Endothelial cell of umbilical vein (primary cell): ENCODE results near the gene OXA1L. TPM values are rescaled to one million over a fixed set of nuclear protein-coding genes. Genes with fewer than 3 reads are reported as not detected.
"Not testable (repeated sequence)": the region's sequence is repeated elsewhere in the genome, so short reads cannot be mapped to it uniquely, and the experiment has no call there.

ENCODE experiments used
- BruUV-seq: library from RNA; stranded (reverse); fragments of 400-500 nt; replicated peaks from 2 replicates; lab custom pipeline; 2021; lab: Mats Ljungman, UMichigan
- CTCF ChIA-PET: fragments of 300-600, 350-600 bp; sonication (Branson Sonifier 250); formaldehyde crosslinking; loops from one replicate; lab custom pipeline; 2021; ENCODE audit warnings: antibody characterized with exemption, inconsistent platforms; lab: Charles Lee
- POLR2A ChIA-PET: fragments of 300-600, 350-600 bp; sonication (Branson Sonifier 250); formaldehyde crosslinking; loops from one replicate; lab custom pipeline; 2021; ENCODE audit warnings: antibody characterized with exemption, inconsistent platforms; lab: Charles Lee
- DNase-seq: peaks from one replicate; pipeline ENCODE4 v3.0.0-alpha.2; 2011; ENCODE audit warnings: low read depth, low spot score
- FAIRE-seq: peaks from 2 replicates; lab custom pipeline; 2011; peaks lifted over from hg19 to GRCh38; lab: Jason Lieb, UNC
- H2AFZ ChIP-seq: 2 replicates; pipeline ENCODE4 v1.6.0; 2012; ENCODE audit warnings: low read depth, low read length, control low read depth, inconsistent platforms
- H3K27ac ChIP-seq: 2 replicates; pipeline ENCODE4 v1.5.1; 2011; ENCODE audit warnings: low read depth, mild to moderate bottlenecking, control low read depth, low read length, moderate library complexity; ENCODE audit not compliant: insufficient read depth
- H3K27me3 ChIP-seq, 2 experiments: 2 replicates each; pipeline versions ENCODE4 v1.6.0 to v1.6.1; 2011; ENCODE audit warnings: low read length in 2 of 2, mixed read lengths in 1 of 2; ENCODE audit not compliant: control insufficient read depth in 2 of 2, insufficient read depth in 2 of 2
- H3K36me3 ChIP-seq, 2 experiments: 2 replicates in 1 of 2; 3 replicates in 1 of 2; pipeline ENCODE4 v1.5.1; 2011; ENCODE audit warnings: low read length in 2 of 2, mild to moderate bottlenecking in 1 of 2, moderate library complexity in 1 of 2; ENCODE audit not compliant: control insufficient read depth in 2 of 2, insufficient read depth in 2 of 2; ENCODE audit errors: extremely low read depth in 1 of 2
- H3K4me1 ChIP-seq: 3 replicates; pipeline ENCODE4 v1.5.1; 2011; ENCODE audit warnings: mild to moderate bottlenecking, low read length; ENCODE audit not compliant: control insufficient read depth, insufficient read depth; ENCODE audit errors: extremely low read depth
- H3K4me2 ChIP-seq: 2 replicates; pipeline ENCODE4 v1.6.1; 2011; ENCODE audit warnings: low read length, control low read depth, mixed read lengths; ENCODE audit not compliant: insufficient read depth
- H3K4me3 ChIP-seq, 3 experiments: fragments of 200-600 bp in 1 of 3; sonication (generic), shearing (Covaris generic) in 1 of 3; replicated peaks in 1 of 3; 2 replicates each; pipeline ENCODE4 v1.5.1; 2011 to 2016; ENCODE audit warnings: control low read depth in 3 of 3, low read length in 3 of 3, mild to moderate bottlenecking in 2 of 3, inconsistent platforms in 1 of 3, low read depth in 1 of 3, moderate library complexity in 1 of 3; ENCODE audit not compliant: insufficient read depth in 1 of 3
- H3K79me2 ChIP-seq: 2 replicates; pipeline ENCODE4 v1.6.0; 2012; ENCODE audit warnings: low read length, inconsistent platforms; ENCODE audit not compliant: control insufficient read depth, insufficient read depth
- H3K9ac ChIP-seq: replicated peaks from 2 replicates; pipeline ENCODE3; 2011; ENCODE audit warnings: low read length, control low read depth; ENCODE audit not compliant: insufficient read depth; ENCODE audit errors: extremely low read depth
- H3K9me1 ChIP-seq: replicated peaks from 3 replicates; pipeline ENCODE4 v1.6.0; 2011; ENCODE audit warnings: mild to moderate bottlenecking, low read length; ENCODE audit not compliant: control insufficient read depth, insufficient read depth; ENCODE audit errors: extremely low read depth
- H3K9me3 ChIP-seq: replicated peaks from 2 replicates; pipeline ENCODE4 v1.5.1; 2012; ENCODE audit warnings: low read length, inconsistent platforms; ENCODE audit not compliant: control insufficient read depth, insufficient read depth
- H4K20me1 ChIP-seq: replicated peaks from 2 replicates; pipeline ENCODE3; 2011; ENCODE audit warnings: mild to moderate bottlenecking, low read length; ENCODE audit not compliant: control insufficient read depth, insufficient read depth; ENCODE audit errors: extremely low read depth
- CTCF ChIP-seq, 2 donors: IDR thresholded peaks; 1 replicate in 1 of 2; 2 replicates in 1 of 2; pipeline ENCODE4 v1.5.1; 2011; ENCODE audit warnings: low read length in 2 of 2, mild to moderate bottlenecking in 2 of 2, moderate library complexity in 2 of 2, control low read depth in 1 of 2, inconsistent platforms in 1 of 2, low read depth in 1 of 2; ENCODE audit not compliant: insufficient read depth in 1 of 2; ENCODE audit errors: extremely low read depth in 1 of 2
- EZH2 ChIP-seq: IDR thresholded peaks from 2 replicates; pipeline ENCODE4 v1.6.1; 2012; ENCODE audit warnings: borderline replicate concordance, low read depth, mild to moderate bottlenecking, moderate library complexity, low read length, inconsistent platforms; ENCODE audit not compliant: severe bottlenecking
- FOS ChIP-seq: IDR thresholded peaks from 2 replicates; pipeline ENCODE4 v1.6.1; 2011; ENCODE audit warnings: mild to moderate bottlenecking, low read length, moderate library complexity, borderline replicate concordance; ENCODE audit not compliant: insufficient read depth
- GATA2 ChIP-seq: IDR thresholded peaks from 2 replicates; pipeline ENCODE4 v1.7.0; 2011; ENCODE audit warnings: low read depth, mild to moderate bottlenecking, moderate library complexity, mixed read lengths, low read length; ENCODE audit not compliant: insufficient read length, insufficient read depth
- JUN ChIP-seq: IDR thresholded peaks from 2 replicates; pipeline ENCODE4 v1.6.1; 2011; ENCODE audit warnings: borderline replicate concordance, low read depth; ENCODE audit not compliant: insufficient read length, insufficient read depth
- MAX ChIP-seq: IDR thresholded peaks from 2 replicates; pipeline ENCODE4 v1.6.1; 2011; ENCODE audit not compliant: insufficient read depth, insufficient read length
- MYC ChIP-seq: IDR thresholded peaks from one replicate; pipeline ENCODE4 v1.6.1; 2011; ENCODE audit warnings: mild to moderate bottlenecking, low read depth, low read length
- POLR2A ChIP-seq: IDR thresholded peaks from 2 replicates; pipeline ENCODE4 v1.6.1; 2012; ENCODE audit warnings: low read depth, mild to moderate bottlenecking, control low read depth, low read length
- POLR2AphosphoS5 ChIP-seq: IDR thresholded peaks from 2 replicates; pipeline ENCODE4 v1.6.1; 2012; ENCODE audit warnings: low read depth, mild to moderate bottlenecking, control low read depth, low read length, moderate library complexity; ENCODE audit not compliant: insufficient read depth
- dilution Hi-C: fragments of 300-500 bp; cut with MboI; formaldehyde crosslinking; loops from one replicate; pipeline ENCODE4 v1.15.0; 2019; ENCODE audit warnings: low sequenced_read_pairs; ENCODE audit not compliant: extremely low pct_ligation_motif_present
- intact Hi-C: fragments of 100-400 bp; cut with micrococcal nuclease; formaldehyde crosslinking; loops from one replicate; pipeline ENCODE4 v1.10.0; 2022
- polyA plus RNA-seq, 4 experiments: library from polyadenylated mRNA; depleted of rRNA in 3 of 4; stranded (reverse) in 3 of 4; unstranded in 1 of 4; fragments of >200 nt; gene quantifications; 2 replicates each; pipeline versions ENCODE4 v1.2.1 to v1.2.3, GENCODE V29; 2011 to 2012; ENCODE audit warnings: missing spikeins in 1 of 4
- total RNA-seq: library from RNA; stranded (reverse); gene quantifications from 2 replicates; pipeline ENCODE4 v1.2.3, GENCODE V29; 2021

OXA1L gene
- total and polyA plus RNA-seq, 2 donors (not counting 3 experiments of a cell fraction or from before 2014, with no cell fraction given): 212 to 294 TPM

GRCh38 chr14:22757972-22758650, 8.4 kb upstream of the OXA1L start:
- H3K79me2 ChIP-seq, H3K4me3 ChIP-seq, H4K20me1 ChIP-seq, H3K4me2 ChIP-seq, H3K27me3 ChIP-seq, H3K27ac ChIP-seq, dilution Hi-C loops, CTCF ChIA-PET, POLR2A ChIA-PET, H3K9me3 ChIP-seq, H3K36me3 ChIP-seq, H2AFZ ChIP-seq, FAIRE-seq, BruUV-seq, DNase-seq, H3K4me1 ChIP-seq, H3K9ac ChIP-seq, intact Hi-C loops, H3K9me1 ChIP-seq: not testable (repeated sequence)

- no peak overlapping the region for H3K4me2 ChIP-seq
- H3K36me3 ChIP-seq: no peaks in the 10 kb centered on the region
- CTCF ChIA-PET: interaction anchor here (1.2 to 1.9 kb wide), 4 partner anchors 13 to 191 kb away, joined by 3 to 8 read pairs (median 6); no protein-coding TSS in a partner anchor
- intact Hi-C loops (no loop called here), dilution Hi-C loops (no loop called here)
- BruUV-seq: no TSS peak
- peaks cover 2% of the 10 kb centered on the region for H3K79me2 ChIP-seq
- no peaks in the 10 kb centered on the region for H3K27me3 ChIP-seq
- DNase-seq (no peak), FAIRE-seq (no peak)
- no peak overlapping the region for H3K9ac ChIP-seq
- H3K9me3 ChIP-seq: no peaks in the 10 kb centered on the region
- TF ChIP-seq MAX (no peak), CTCF (IDR thresholded peaks at IDR 0.05; ENCODE audit: extremely low read depth in 1 of 2, insufficient read depth in 1 of 2, low read depth in 1 of 2, low read length in 2 of 2) (no peak), EZH2 (no peak), POLR2AphosphoS5 (no peak), FOS (no peak), POLR2A (no peak), JUN (no peak), GATA2 (no peak), MYC (no peak)
- H3K4me3 ChIP-seq: no peak overlapping the region
- H2AFZ ChIP-seq: no peak overlapping the region
- no peak overlapping the region for H3K27ac ChIP-seq
- no peaks in the 10 kb centered on the region for H3K9me1 ChIP-seq
- POLR2A ChIA-PET: interaction anchor here (0.6 kb wide), 1 partner anchor 21 kb away, joined by 4 read pairs; no protein-coding TSS in a partner anchor
- H3K4me1 ChIP-seq: peaks cover 5% of the 10 kb centered on the region
- no peaks in the 10 kb centered on the region for H4K20me1 ChIP-seq
These were observed 4.8 kb upstream of the OXA1L start for GRCh38 chr14:22761734-22762133.
